Measurements from ENCODE around the gene NR1I3.

The NR1I3 gene

DNA sequence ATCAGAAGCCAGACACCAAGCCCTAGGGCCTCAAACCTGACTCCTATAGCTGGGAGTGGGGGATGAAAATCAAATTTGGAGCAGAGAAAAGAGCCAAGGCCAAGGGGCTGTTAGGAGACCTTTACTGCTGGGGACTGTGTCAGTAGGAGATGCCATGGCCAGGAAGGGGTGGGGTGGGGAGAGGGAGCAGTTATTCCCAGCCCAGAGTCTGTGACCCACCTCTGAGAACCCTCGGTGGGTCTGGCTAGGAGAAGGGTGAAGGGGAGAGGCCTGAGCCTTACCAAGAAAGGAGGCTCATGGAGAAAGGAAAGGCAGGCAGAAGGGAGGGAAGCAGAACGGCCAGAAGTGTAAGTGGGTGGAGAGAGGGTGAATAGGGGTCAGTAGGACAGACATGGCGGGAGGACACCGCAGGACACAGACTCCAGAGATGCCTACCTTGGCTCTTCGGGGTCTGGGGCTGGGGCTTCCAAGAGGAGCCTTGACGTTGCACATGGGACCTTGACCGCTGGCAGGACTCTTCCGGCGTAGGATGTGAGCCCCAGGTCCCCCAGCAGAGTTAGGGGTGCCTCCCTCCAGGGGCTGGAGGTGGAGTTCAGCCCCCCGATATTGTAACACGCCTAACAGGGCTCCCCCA lies 40.3 kb downstream of the NR1I3 start:
- no peak for FAIRE-seq

DNA sequence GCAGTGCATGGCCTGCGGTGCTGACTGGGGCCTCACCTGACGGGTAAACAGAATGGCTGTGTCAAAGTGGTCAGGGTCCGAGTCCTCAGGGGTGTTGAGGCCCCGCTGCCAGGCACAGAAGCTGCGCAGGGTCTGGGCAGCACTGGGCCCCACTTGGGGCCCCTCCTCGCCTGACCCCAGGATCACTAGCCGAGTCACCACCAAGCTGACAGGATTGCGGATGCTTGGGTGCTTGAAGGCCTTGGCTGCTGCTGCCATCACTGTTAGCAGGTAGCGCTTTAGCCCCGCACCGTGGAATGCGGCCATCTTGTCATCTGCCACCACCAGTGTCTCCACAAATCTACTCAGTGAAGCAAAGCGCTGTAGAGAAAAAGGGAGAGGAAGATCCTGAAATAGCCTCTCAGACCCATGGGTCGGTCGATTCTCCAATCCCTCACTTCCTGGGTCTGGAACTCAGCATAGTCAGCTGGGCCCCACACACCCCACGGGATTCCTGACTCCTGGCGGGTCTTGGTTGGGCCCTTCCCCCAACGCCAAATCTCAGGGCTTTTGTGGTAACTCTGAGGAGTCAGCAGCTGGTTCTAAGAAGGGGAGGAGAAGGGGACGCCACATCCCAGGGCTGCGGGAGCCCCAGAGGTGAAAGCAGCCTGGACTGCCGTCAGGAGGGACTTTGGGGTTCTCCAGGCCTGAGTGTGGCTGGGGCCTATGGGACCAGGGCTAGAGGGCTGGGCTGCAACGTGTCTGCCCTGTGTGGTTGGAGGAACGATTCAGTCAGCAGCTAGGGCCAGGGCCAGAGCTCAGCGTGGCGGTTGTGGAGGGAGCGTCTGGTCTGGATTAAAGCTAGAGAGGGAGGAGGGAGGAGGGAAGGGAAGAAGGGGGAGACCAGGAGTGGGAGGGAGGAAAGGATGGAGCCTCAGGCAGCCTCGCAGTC lies 41.2 kb downstream of the NR1I3 start:
- DNase-seq (ENCODE audit: insufficient read length, low spot score), result no peak
- no peak for FAIRE-seq

More for the DNA sequence above, 40.3 kb downstream of the NR1I3 start:
- DNase-seq (ENCODE audit: insufficient read length, low spot score), result no peak

DNA sequence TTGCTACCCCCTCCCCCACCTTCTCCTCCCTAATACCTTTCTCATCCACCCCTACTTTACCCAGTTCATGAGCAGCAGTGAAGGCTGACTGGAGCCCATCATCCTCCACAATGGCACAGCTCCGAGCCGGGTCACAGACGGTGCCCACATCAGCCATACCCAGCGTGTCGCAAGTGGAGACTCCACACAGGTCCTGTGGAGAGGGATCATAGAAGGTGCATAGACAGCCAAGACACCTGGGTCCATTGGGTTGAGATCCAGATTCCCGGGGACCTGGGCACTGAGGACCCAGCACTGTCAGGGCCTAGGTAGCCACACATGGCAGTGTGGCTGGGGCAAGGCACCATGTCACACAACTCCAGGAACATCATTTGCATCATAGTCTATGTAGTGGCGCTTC lies 41.9 kb downstream of the NR1I3 start:
- FAIRE-seq, result no peak
- DNase-seq (ENCODE audit: insufficient read length, low spot score), result no peak

DNA sequence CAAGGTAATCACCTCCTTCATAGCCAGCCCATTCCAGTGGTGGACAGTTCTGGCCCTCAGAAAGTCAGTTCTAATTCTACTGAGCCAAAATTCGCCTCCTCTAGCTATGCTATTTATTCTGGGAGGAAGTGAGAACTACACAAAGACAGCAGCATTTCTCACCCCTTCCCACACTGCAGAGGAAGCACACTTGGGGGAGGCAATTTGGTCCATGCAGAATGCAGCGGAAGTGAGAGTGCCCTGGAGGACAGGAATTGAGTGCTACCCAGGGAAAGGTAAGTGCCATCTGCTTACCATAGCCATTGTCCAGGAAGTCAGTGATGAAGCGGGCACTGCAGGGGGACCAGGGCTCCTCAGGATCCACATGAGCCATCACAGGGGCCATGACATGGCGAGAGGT lies 42.8 kb downstream of the NR1I3 start:
- DNase-seq (ENCODE audit: insufficient read length, low spot score), result no peak

DNA sequence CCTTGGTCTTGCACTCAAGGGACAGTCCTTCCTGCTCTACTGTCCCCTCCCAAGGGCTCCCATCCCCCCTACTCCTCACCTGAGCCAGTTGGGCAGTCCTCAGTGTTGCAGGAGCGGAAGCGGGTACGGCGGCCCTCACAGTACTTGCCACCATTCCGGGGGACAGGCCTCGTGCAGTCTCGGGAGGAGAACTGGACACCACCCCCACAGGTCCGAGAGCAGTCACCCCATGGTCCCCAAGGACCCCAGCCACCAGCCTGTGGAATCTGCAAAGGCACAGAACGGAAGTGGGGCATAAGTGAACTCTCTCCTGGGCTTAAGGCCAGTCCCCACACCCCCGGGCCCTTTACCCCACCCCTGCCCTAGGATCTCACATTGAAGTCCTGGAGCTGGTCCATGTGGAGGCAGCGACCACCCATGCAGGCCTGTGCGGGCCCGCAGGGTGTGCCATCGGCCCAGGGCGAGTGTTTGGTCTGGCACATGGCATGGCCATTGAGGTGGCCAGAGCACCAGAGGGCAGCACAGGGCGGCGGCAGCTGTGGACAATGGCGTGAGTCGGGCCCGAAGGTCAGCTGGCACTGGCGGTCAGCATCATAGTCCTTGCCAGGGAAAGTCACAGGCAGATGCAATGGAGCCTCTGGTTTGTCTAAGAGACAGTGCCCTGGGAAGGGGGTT lies 44.3 kb downstream of the NR1I3 start:
- no peak for FAIRE-seq
- no peak for DNase-seq (ENCODE audit: insufficient read length, low spot score)

More for the DNA sequence above, 42.8 kb downstream of the NR1I3 start:
- FAIRE-seq, result no peak

DNA sequence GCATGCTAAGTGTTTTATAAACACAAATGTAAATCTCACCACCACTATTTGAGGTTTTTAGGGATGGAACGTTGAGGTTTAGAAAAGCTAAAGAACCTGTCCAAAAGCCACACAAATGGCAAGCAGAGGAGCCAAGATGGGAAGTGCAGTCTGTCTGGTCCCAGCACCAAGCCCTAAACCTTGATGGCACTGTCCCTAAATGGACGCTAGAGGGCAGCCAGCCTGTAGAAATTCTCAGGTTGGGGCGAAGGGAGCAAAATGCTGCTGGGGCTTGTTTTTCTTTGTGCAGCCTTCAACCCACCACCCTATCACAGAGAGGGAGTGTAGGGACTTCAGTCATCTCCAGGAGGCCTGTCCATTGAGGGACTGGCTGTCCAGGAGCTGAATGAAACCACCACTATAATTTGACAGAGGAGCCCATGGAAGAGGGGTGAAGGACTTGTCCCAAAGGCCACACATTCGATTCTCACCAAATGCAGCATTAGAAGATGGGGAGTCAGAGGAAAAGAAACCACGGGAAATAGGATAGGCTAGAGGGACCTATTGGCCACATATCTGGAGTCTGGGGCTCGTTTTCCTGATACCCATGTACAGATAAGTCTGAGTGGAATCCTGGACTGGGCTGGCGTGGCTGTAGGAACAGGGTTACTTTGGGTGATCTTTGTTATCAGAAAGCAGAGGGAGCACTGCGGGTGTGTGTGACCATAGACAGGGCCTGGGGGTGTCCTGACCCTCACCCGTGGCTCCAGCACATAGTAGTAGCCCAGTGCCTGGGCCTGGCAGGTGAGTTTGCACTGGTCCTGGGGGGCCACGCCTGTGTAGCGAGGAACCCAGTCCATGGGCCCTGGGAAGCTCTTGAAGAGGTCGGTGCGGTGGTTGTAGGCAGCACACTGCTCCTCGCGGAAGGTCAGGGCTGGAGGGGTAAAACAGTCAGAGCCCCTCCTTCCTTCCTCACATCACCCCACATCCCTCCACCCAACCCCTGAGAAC lies 45.2 kb downstream of the NR1I3 start:
- DNase-seq (ENCODE audit: insufficient read length, low spot score), result peak; percentile 71
- no peak for FAIRE-seq

DNA sequence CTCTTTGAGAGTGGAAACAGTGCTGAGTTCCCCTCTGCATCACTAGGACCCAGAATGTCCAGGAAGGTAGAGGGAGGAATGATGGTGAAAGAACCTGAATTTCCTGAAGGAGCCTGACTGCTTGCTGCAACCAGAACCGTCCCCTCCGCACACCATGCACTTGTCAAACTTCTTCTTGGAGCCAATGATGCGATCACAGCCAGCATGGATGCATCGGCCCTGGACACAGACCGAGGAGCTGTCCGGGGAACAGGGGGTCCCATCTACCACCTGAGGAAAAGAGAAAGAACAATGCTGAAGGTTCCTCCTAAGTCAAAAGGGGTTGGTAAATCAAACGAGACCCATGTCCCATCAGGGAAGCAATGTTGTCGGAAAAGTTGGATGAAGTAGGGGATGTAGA lies 46.0 kb downstream of the NR1I3 start:
- DNase-seq (ENCODE audit: insufficient read length, low spot score), result no peak
- no peak for FAIRE-seq

DNA sequence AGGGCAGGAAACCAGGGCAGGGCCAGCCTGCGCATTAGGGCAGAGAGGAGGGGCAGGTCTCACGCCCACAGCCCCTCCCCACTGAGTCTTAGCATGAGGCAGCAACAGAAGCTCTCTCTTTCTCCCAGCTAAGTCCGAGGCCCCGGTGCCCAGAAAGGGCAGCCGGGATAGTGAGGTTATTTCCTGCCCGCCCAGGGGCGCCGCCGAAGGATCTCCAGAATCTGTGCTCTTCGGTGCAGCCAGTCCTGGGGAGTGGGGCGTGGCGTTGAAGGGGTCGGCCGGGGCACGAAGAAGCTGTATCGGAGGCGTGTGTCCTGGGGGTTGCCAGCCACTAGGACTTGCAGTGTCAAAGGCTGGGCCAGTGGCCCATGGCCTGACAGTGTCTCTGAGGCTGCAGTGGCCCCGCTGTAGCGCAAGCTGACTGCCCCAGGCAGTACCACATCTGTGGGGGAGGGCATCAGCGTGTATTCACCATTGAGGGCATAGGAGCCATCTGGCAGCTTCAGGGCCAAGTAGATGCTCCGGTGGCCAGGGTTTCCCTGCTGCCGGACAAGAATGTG lies 47.0 kb downstream of the NR1I3 start:
- no peak for DNase-seq (ENCODE audit: insufficient read length, low spot score)
- FAIRE-seq, result no peak

DNA sequence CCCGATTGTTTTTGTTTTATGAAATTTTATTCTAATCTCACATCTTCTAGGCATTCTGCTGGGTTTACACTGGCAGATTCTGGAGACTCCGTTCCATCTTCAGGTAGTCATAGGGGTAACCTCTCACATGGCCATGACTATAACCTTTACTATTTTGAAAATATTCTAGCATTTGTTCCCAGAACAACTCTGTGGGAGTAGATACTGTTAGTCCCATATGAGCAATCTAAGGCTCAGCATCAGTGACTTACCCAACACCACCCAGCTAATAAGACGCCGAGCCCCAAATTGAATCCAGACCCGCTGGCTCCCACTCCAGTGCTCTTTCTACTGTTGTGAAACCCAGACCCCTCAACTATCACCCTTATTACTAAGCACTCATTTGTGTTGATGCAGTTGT lies 49.0 kb downstream of the NR1I3 start:
- DNase-seq (ENCODE audit: insufficient read length, low spot score) (no peak), FAIRE-seq (no peak)

DNA sequence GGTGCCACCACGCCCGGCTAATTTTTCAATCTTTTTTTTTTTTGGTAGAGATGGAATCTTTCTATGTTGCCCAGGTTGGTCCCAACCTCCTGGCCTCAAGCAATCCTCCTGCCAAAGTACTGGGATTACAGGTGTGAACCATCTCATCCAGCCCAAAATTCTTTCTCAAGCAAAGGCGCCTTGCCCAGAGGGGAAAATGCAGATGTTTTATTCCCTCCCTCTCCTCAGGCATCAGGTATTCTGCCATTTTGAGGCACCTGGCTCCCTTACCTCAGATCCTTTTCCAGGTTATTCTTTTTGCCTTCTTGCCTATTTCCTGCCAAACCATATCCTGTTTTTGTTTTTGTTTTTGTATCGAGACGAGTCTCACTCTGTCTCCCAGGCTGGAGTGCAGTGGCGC lies 49.6 kb downstream of the NR1I3 start:
- FAIRE-seq, result no peak
- no peak for DNase-seq (ENCODE audit: insufficient read length, low spot score)

DNA sequence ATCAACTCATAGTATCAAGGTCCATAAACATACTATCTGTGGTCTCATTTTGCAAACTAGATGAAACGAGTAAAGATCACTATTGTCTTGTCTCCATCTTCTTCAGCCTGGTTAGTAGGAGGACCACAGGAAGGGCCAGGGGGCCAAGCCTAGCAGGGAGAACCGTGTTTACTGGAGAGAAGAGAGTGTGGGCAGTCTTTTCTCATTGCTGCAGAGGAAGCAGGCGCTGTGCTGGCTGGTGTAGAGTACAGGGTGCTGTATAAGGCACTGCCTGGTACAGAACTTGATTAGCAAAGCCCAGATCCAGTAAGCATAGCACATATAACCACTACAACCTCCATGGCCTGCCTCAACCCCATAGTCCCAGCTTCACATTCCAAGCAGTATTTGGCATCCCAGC lies 50.7 kb downstream of the NR1I3 start:
- no peak for DNase-seq (ENCODE audit: insufficient read length, low spot score)
- no peak for FAIRE-seq

DNA sequence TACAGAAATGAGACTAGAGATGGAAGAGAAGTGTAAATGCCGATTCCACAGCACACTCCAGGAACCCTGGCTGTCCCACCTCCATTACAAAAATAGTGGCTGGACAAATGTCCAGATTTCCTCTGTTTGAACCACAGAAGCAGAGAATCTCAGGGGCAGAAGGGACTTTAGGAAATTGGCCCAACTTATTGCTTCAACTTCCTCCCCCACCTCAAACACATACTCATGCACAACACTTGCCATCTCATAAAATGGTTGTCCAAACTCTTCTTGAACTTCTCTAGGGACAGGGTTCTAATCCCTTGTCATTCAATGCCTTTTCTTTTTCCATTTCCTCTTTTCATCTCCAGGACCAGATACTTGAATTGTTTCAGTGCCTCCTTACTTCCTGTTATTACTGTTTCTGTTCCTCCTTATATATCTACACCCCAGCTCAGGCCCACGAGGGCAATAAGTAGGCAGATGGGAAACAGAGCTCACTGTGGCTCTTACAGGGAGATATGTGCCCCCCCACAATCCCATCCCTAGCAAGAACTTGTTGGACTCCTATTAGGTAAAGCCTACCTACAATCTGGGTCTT lies 52.2 kb downstream of the NR1I3 start:
- DNase-seq (ENCODE audit: insufficient read length, low spot score), result no peak
- FAIRE-seq, result no peak

DNA sequence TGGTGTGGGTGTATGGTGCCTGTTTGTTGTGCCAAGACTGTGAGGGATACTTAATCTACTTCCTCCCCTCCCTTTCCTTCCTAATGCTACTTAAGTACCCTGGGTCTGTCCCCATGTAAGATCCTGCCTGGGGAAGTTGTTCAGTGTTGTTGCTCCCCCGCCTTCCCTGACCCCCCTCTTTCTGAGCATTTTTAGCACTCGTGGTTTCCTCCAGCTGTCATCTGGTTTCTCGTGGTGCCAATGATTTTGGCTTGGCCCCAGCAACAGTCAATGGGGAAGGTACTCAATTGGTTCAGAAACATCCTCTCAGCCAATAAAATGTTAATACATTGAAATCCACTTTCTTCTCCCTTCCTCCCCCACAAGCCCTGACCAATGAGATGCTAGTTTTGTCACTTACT lies 52.7 kb downstream of the NR1I3 start:
- FAIRE-seq (no peak), DNase-seq (ENCODE audit: insufficient read length, low spot score) (no peak)

DNA sequence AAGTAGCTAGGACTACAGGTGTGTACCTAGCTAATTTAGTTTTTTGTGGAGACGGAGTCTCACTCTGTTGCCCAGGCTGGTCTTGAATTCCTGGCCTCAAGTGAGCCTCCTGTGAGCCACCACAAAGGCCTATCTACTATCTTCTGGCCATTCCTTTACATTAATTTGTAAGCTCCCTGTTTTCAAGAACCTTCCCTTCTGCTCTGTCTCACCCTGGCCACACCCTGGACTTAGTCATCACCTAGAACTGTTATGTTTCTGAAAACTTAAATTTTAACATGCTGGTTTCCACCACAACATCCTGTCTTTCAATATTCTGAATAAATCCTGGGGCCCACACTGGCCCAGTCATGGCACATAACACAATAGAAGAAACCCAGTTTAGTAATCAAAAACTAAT lies 55.8 kb downstream of the NR1I3 start:
- DNase-seq (ENCODE audit: insufficient read length, low spot score) (no peak), FAIRE-seq (no peak)

DNA sequence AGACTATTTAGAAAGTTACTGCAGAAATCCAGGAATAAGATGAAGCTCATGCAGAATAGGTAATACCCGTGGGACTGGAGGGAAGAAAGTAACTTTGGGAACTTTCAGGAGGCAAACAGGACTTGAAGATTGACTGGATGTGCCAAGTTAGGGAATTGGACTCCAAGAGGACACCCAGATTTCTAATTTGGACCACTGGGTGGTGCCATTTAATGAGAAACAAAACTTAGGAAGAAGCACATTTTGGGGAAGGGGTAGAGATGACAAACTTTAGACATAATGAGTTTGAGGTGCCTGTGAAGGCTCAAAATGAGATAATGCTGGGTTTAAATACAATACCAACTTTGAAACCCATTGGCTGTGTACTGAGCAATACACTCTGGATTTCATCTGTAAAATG lies 57.4 kb downstream of the NR1I3 start:
- DNase-seq (ENCODE audit: insufficient read length, low spot score) (no peak), FAIRE-seq (no peak)

DNA sequence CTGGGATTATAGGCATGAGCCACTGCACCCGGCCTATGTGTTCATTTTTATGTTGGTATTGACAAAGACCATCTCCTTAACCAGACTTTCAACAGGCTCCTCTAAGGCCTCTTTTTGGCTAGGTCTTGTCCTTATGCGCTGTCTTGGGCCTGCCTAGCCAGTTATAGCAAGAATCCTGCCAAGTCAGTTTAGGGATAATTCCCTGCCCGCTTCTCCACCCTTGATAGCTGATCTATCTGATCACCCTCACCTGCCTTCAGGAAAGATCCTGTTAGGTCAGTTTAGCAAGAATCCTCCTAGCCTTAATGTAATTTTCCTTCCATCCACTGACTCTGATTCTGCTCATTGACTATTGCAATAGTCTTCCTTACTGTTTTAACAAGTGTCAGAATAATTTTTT lies 58.3 kb downstream of the NR1I3 start:
- DNase-seq (ENCODE audit: insufficient read length, low spot score) (no peak), FAIRE-seq (no peak)
